GM12873 (cell line): Measurements from ENCODE around the gene ACAP3.

Experiments
- CTCF ChIP-seq: IDR thresholded peaks from 2 replicates; pipeline ENCODE4 v1.5.1; 2012; ENCODE audit warnings: low read depth, mild to moderate bottlenecking, moderate library complexity, low read length, control low read depth; ENCODE audit not compliant: insufficient read depth; ENCODE audit errors: missing control alignments

Gene ACAP3

GRCh38 chr1:1330366-1331067 lies 22.8 kb upstream of the ACAP3 start:
- no peak for TF ChIP-seq CTCF

- no peak for TF ChIP-seq CTCF
Measured at GRCh38 chr1:1329304-1330210, 21.8 kb upstream of the ACAP3 start.

GRCh38 chr1:1328254-1328653 lies 20.5 kb upstream of the ACAP3 start:
- no peak for TF ChIP-seq CTCF

DNA sequence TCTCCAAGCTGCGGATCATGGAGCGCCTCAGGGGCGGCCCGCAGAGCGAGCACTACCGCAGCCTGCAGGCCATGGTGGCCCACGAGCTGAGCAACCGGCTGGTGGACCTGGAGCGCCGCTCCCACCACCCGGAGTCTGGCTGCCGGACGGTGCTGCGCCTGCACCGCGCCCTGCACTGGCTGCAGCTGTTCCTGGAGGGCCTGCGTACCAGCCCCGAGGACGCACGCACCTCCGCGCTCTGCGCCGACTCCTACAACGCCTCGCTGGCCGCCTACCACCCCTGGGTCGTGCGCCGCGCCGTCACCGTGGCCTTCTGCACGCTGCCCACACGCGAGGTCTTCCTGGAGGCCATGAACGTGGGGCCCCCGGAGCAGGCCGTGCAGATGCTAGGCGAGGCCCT lies 19.6 kb upstream of the ACAP3 start:
- no peak for TF ChIP-seq CTCF

GRCh38 chr1:1326075-1326605 lies 18.4 kb upstream of the ACAP3 start:
- no peak for TF ChIP-seq CTCF

- no peak for TF ChIP-seq CTCF
Measured at GRCh38 chr1:1325288-1326074, 17.8 kb upstream of the ACAP3 start.
